ENCODE results near the gene MED8.

DNA sequence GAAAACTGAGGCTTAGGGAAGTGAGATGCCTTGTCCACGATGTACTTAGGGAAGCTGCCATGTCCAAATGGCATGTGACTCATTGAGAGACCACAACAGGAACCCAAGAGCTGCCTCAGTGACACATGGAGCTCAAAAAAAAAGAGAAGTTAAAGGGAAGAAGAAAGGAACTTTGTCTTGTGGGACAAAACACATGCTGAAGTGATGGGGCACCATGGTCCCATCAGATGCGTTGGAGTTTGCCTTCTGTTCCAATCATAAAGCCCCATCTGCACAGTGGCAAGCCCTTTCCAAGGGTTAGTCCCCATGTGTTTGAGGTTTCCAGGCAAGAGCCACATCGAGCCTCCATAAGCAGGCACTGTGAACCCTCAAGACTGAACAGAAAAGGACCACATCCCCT, 8.0 kb downstream of the MED8 start:
- TF ChIP-seq ZBED1 (IDR thresholded peaks at IDR 0.05; ENCODE audit: borderline replicate concordance), result no peak
- TF ChIP-seq STAT3 (IDR thresholded peaks at IDR 0.05; ENCODE audit: low read depth, low read length), result no peak
- no peak for TF ChIP-seq POLR2AphosphoS5 (IDR thresholded peaks at IDR 0.05; ENCODE audit: low read length)
- TF ChIP-seq RAD51 (IDR thresholded peaks at IDR 0.05), result no peak
- no peak for TF ChIP-seq POLR2AphosphoS2 (IDR thresholded peaks at IDR 0.05; ENCODE audit: low read depth, low read length)
- TF ChIP-seq HCFC1 (IDR thresholded peaks at IDR 0.05; ENCODE audit: low read length), result no peak
- no peak for TF ChIP-seq SMC3 (IDR thresholded peaks at IDR 0.05; ENCODE audit: borderline replicate concordance, low read length)
- no peak for TF ChIP-seq NFIC (IDR thresholded peaks at IDR 0.05; ENCODE audit: low read depth, low read length)
